H9 (cell line): Measurements from ENCODE around the gene NT5C3B. TPM values are rescaled to one million over a fixed set of nuclear protein-coding genes. Genes with fewer than 3 reads are reported as not detected.

ENCODE experiments used
- DNase-seq: peaks from one replicate; pipeline ENCODE4 v3.0.0-alpha.2; 2017
- H2AFZ ChIP-seq: one replicate; pipeline ENCODE4 v1.6.1; 2013; ENCODE audit warnings: mild to moderate bottlenecking, low read length, control low read depth, moderate library complexity
- H2AK5ac ChIP-seq: 2 replicates; pipeline ENCODE4 v1.6.1; 2013; ENCODE audit warnings: low read length, control low read depth, mixed read lengths; ENCODE audit not compliant: insufficient read length
- H2BK120ac ChIP-seq: one replicate; pipeline ENCODE4 v1.6.1; 2013; ENCODE audit warnings: low read depth, mild to moderate bottlenecking, low read length, control low read depth, inconsistent platforms; ENCODE audit not compliant: poor library complexity, severe bottlenecking
- H2BK12ac ChIP-seq: 2 replicates; pipeline ENCODE4 v1.6.1; 2013; ENCODE audit warnings: low read length, control low read depth, mixed read lengths, low read depth; ENCODE audit not compliant: insufficient read length
- H2BK15ac ChIP-seq: 2 replicates; pipeline ENCODE4 v1.6.1; 2013; ENCODE audit warnings: low read depth, low read length, control low read depth
- H2BK20ac ChIP-seq: one replicate; pipeline ENCODE4 v1.6.1; 2013; ENCODE audit warnings: low read depth, mild to moderate bottlenecking, low read length, control low read depth, inconsistent platforms; ENCODE audit not compliant: poor library complexity, severe bottlenecking
- H2BK5ac ChIP-seq: 2 replicates; pipeline ENCODE4 v1.6.1; 2013; ENCODE audit warnings: low read length, control low read depth, mixed read lengths; ENCODE audit not compliant: insufficient read length
- H3K14ac ChIP-seq: 2 replicates; pipeline ENCODE4 v1.6.1; 2013; ENCODE audit warnings: low read length, control low read depth; ENCODE audit not compliant: insufficient read depth
- H3K18ac ChIP-seq: 2 replicates; pipeline ENCODE4 v1.6.1; 2013; ENCODE audit warnings: low read depth, mild to moderate bottlenecking, mixed read lengths, low read length, control low read depth; ENCODE audit not compliant: insufficient read length
- H3K23ac ChIP-seq: 2 replicates; pipeline ENCODE4 v1.6.1; 2013; ENCODE audit warnings: low read length, control low read depth, mixed read lengths, low read depth; ENCODE audit not compliant: insufficient read length
- H3K23me2 ChIP-seq: 2 replicates; pipeline ENCODE4 v1.6.1; 2013; ENCODE audit warnings: low read depth, mild to moderate bottlenecking, mixed read lengths, low read length, control low read depth; ENCODE audit not compliant: insufficient read length, poor library complexity, severe bottlenecking
- H3K27ac ChIP-seq: 2 replicates; pipeline ENCODE4 v1.5.1; 2013; ENCODE audit warnings: low read length, control low read depth, mixed read lengths, low read depth; ENCODE audit not compliant: insufficient read length
- H3K27me3 ChIP-seq: 2 replicates; pipeline ENCODE4 v1.6.1; 2013; ENCODE audit warnings: low read length, control low read depth, inconsistent platforms; ENCODE audit not compliant: insufficient read depth
- H3K4ac ChIP-seq: 2 replicates; pipeline ENCODE4 v1.6.1; 2013; ENCODE audit warnings: low read depth, mild to moderate bottlenecking, control low read depth, inconsistent platforms, low read length, moderate library complexity
- H3K4me1 ChIP-seq: 2 replicates; pipeline ENCODE4 v1.6.1; 2013; ENCODE audit warnings: low read length, control low read depth, inconsistent platforms; ENCODE audit not compliant: insufficient read depth
- H3K4me2 ChIP-seq: 2 replicates; pipeline ENCODE4 v1.6.1; 2013; ENCODE audit warnings: low read length, control low read depth, mixed read lengths; ENCODE audit not compliant: insufficient read length, insufficient read depth
- H3K56ac ChIP-seq: 2 replicates; pipeline ENCODE4 v1.6.1; 2013; ENCODE audit warnings: low read depth, mild to moderate bottlenecking, mixed read lengths, low read length, control low read depth; ENCODE audit not compliant: insufficient read length
- H3K79me1 ChIP-seq: 2 replicates; pipeline ENCODE4 v1.6.1; 2013; ENCODE audit warnings: low read depth, mild to moderate bottlenecking, moderate library complexity, low read length, control low read depth, inconsistent platforms; ENCODE audit not compliant: insufficient read depth, poor library complexity, severe bottlenecking
- H3K79me2 ChIP-seq: 2 replicates; pipeline ENCODE4 v1.6.1; 2013; ENCODE audit warnings: low read length, control low read depth, inconsistent platforms; ENCODE audit not compliant: insufficient read depth
- H3K9ac ChIP-seq: 2 replicates; pipeline ENCODE4 v1.6.1; 2013; ENCODE audit warnings: low read length, control low read depth, mixed read lengths; ENCODE audit not compliant: insufficient read length; ENCODE audit errors: extremely low read depth
- H3K9me3 ChIP-seq: one replicate; pipeline ENCODE4 v1.6.1; 2013; ENCODE audit warnings: low read depth, low read length, inconsistent platforms; ENCODE audit not compliant: control insufficient read depth
- H3T11ph ChIP-seq: one replicate; pipeline ENCODE4 v1.6.1; 2013; ENCODE audit warnings: mild to moderate bottlenecking, low read length, control low read depth, inconsistent platforms
- H4K20me1 ChIP-seq: one replicate; pipeline ENCODE4 v1.6.1; 2013; ENCODE audit not compliant: control insufficient read depth, insufficient read length, insufficient read depth
- H4K5ac ChIP-seq: 2 replicates; pipeline ENCODE4 v1.6.1; 2013; ENCODE audit warnings: low read depth, mild to moderate bottlenecking, mixed read lengths, low read length, control low read depth; ENCODE audit not compliant: insufficient read length
- H4K8ac ChIP-seq: replicated peaks from 2 replicates; pipeline ENCODE4 v1.6.1; 2013; ENCODE audit warnings: low read length, control low read depth, mixed read lengths, low read depth; ENCODE audit not compliant: insufficient read length
- H4K91ac ChIP-seq: 2 replicates; pipeline ENCODE4 v1.6.1; 2013; ENCODE audit warnings: low read depth, mild to moderate bottlenecking, moderate library complexity, mixed read lengths, low read length, control low read depth; ENCODE audit not compliant: insufficient read length
- H3K27ac Mint-ChIP-seq, 3 experiments: 2 replicates in 2 of 3; 3 replicates in 1 of 3; pipeline ENCODE4 v1.8.0; 2020 to 2021; ENCODE audit warnings: mixed read lengths in 3 of 3, mild to moderate bottlenecking in 1 of 3, moderate library complexity in 1 of 3
- H3K27me3 Mint-ChIP-seq: 2 replicates; pipeline ENCODE4 v1.8.0; 2021; ENCODE audit warnings: low read depth, mild to moderate bottlenecking, moderate library complexity, mixed read lengths
- H3K36me3 Mint-ChIP-seq, 3 experiments: 2 replicates in 2 of 3; 3 replicates in 1 of 3; pipeline ENCODE4 v1.8.0; 2020 to 2021; ENCODE audit warnings: low read depth in 3 of 3, mixed read lengths in 3 of 3; ENCODE audit not compliant: insufficient read depth in 1 of 3
- H3K4me1 Mint-ChIP-seq, 2 experiments: 2 replicates each; pipeline ENCODE4 v1.8.0; 2020; ENCODE audit warnings: mixed read lengths in 2 of 2
- H3K4me3 Mint-ChIP-seq, 2 experiments: 2 replicates in 1 of 2; 3 replicates in 1 of 2; pipeline ENCODE4 v1.8.0; 2020 to 2021; ENCODE audit warnings: mild to moderate bottlenecking in 2 of 2, mixed read lengths in 2 of 2, moderate library complexity in 1 of 2
- H3K9me3 Mint-ChIP-seq, 2 experiments: 2 replicates in 1 of 2; 3 replicates in 1 of 2; pipeline ENCODE4 v1.8.0; 2020; ENCODE audit warnings: mild to moderate bottlenecking in 2 of 2, mixed read lengths in 2 of 2, moderate library complexity in 1 of 2
- CTCF ChIP-seq: fragments of 200-600 bp; sonication (generic); conservative IDR thresholded peaks from 3 replicates; pipeline ENCODE4 v1.8.0; 2021; ENCODE audit warnings: antibody characterized with exemption, mild to moderate bottlenecking
- WGBS: extraction: QIAGEN DNeasy Blood & Tissue Kit; methylation state at CpG from one replicate; pipeline ENCODE4 v1.1.7; 2013; ENCODE audit warnings: missing lambda C conversion rate, low lambda C conversion rate, mixed read lengths; ENCODE audit not compliant: insufficient read length; ENCODE audit errors: extremely low coverage; 5-methylcytosine and 5-hydroxymethylcytosine counted together
- total RNA-seq: library from RNA; stranded (reverse); gene quantifications from 2 replicates; pipeline ENCODE4 v1.2.1, GENCODE V29; 2021

NT5C3B gene
- total RNA-seq, 1 experiment from 2014 or later, result 76.1 TPM

- no peak overlapping the region for H3T11ph ChIP-seq
- H3K14ac ChIP-seq, result no peak overlapping the region
- H4K8ac ChIP-seq, result no peak overlapping the region
- H4K5ac ChIP-seq, result no peak overlapping the region
- no peak overlapping the region for H3K23ac ChIP-seq
- H3K9me3 ChIP-seq, result no peaks in the 10 kb centered on the region
- H3K18ac ChIP-seq, result no peak overlapping the region
- no peak overlapping the region for H3K27ac ChIP-seq
- no peak for TF ChIP-seq CTCF
- no peaks in the 10 kb centered on the region; the same call in 1 of the 2 replicates for H3K79me2 ChIP-seq
- H3K56ac ChIP-seq, result no peak overlapping the region
- WGBS, result no CpG with 5 or more reads among the region's 4 CpGs
- H2AFZ ChIP-seq, result no peak overlapping the region
- Mint-ChIP-seq H3K36me3 (peaks cover 8 to 16% (median 15%) of the 10 kb centered on the region in 3 experiments), H3K4me1 (peaks cover 36 to 50% of the 10 kb centered on the region in 2 experiments), H3K27ac (peak overlapping the region in 2 of 3 experiments; percentile 84 to 90; a peak in 5 of 7 replicates), H3K4me3 (peak overlapping the region in 1 of 2 experiments; percentile 55; a peak in 2 of 5 replicates), H3K27me3 (no peaks in the 10 kb centered on the region), H3K9me3 (no peaks in the 10 kb centered on the region; a peak in 1 of 5 replicates)
- H2BK20ac ChIP-seq, result no peak overlapping the region
- no peak overlapping the region for H3K4me2 ChIP-seq
- no peaks in the 10 kb centered on the region for H3K79me1 ChIP-seq
- no peak overlapping the region for H2BK15ac ChIP-seq
- H4K91ac ChIP-seq, result no peak overlapping the region
- peaks cover 8% of the 10 kb centered on the region for H3K23me2 ChIP-seq
- no peak overlapping the region for H2BK12ac ChIP-seq
- no peak overlapping the region for H2AK5ac ChIP-seq
- H3K4ac ChIP-seq, result no peak overlapping the region
- no peak overlapping the region for H3K9ac ChIP-seq
- no peak overlapping the region for H2BK5ac ChIP-seq
- no peaks in the 10 kb centered on the region for H3K27me3 ChIP-seq
- peaks cover 2% of the 10 kb centered on the region; the same call in 1 of the 2 replicates for H3K4me1 ChIP-seq
- H4K20me1 ChIP-seq, result no peaks in the 10 kb centered on the region
- no peak overlapping the region for H2BK120ac ChIP-seq
- DNase-seq, result no peak
Observed at GRCh38 chr17:41782142-41782541, 53.9 kb downstream of the NT5C3B start.
